GM21526 (cell line): ENCODE data around the gene ATP2B1.

Experiments
- ATAC-seq: cut with Tn5 transposase; IDR thresholded peaks from one replicate; pipeline ENCODE4 v1.9.1; 2021; ENCODE audit warnings: moderate library complexity; ENCODE audit not compliant: unreplicated experiment, low FRiP score

Gene ATP2B1

GRCh38 chr12:89694542-89694941 is 14.1 kb downstream of the ATP2B1 start:
- ATAC-seq, result no peak

- ATAC-seq, result no peak
These were observed 14.9 kb downstream of the ATP2B1 start for GRCh38 chr12:89693639-89694202.

GRCh38 chr12:89692439-89692838 is 16.2 kb downstream of the ATP2B1 start:
- no peak for ATAC-seq

GRCh38 chr12:89691659-89692058 is 17.0 kb downstream of the ATP2B1 start:
- no peak for ATAC-seq

GRCh38 chr12:89690925-89691324 is 17.7 kb downstream of the ATP2B1 start:
- no peak for ATAC-seq

- ATAC-seq, result no peak
These were observed 19.3 kb downstream of the ATP2B1 start for GRCh38 chr12:89689306-89689705.

GRCh38 chr12:89686311-89686710 is 22.3 kb downstream of the ATP2B1 start:
- no peak for ATAC-seq

GRCh38 chr12:89685363-89685972 is 23.2 kb downstream of the ATP2B1 start:
- no peak for ATAC-seq

- ATAC-seq, result no peak
These were observed 24.5 kb downstream of the ATP2B1 start for GRCh38 chr12:89684136-89684535.

GRCh38 chr12:89682284-89682683 is 26.4 kb downstream of the ATP2B1 start:
- no peak for ATAC-seq

- no peak for ATAC-seq
These were observed 28.2 kb downstream of the ATP2B1 start for GRCh38 chr12:89680409-89680808.

GRCh38 chr12:89679631-89680030 is 29.0 kb downstream of the ATP2B1 start:
- ATAC-seq, result no peak

GRCh38 chr12:89678225-89678624 is 30.4 kb downstream of the ATP2B1 start:
- ATAC-seq, result no peak

GRCh38 chr12:89676930-89677329 is 31.7 kb downstream of the ATP2B1 start:
- no peak for ATAC-seq

- ATAC-seq, result no peak
These were observed 34.2 kb downstream of the ATP2B1 start for GRCh38 chr12:89674326-89674942.

- no peak for ATAC-seq
These were observed 35.0 kb downstream of the ATP2B1 start for GRCh38 chr12:89673603-89674002.

- ATAC-seq, result no peak
These were observed 36.1 kb downstream of the ATP2B1 start for GRCh38 chr12:89672589-89672979.

GRCh38 chr12:89671469-89671868 is 37.2 kb downstream of the ATP2B1 start:
- no peak for ATAC-seq

- no peak for ATAC-seq
These were observed 39.4 kb downstream of the ATP2B1 start for GRCh38 chr12:89669197-89669596.

GRCh38 chr12:89665556-89665955 is 43.1 kb downstream of the ATP2B1 start:
- ATAC-seq, result no peak

GRCh38 chr12:89664441-89664840 is 44.2 kb downstream of the ATP2B1 start:
- ATAC-seq, result no peak
